Astrocyte of the cerebellum (primary cell): Measurements from ENCODE around the gene PPP4C.

ENCODE experiments used
- DNase-seq: peaks from one replicate; pipeline ENCODE4 v3.0.0-alpha.2; 2011; ENCODE audit warnings: low read depth
- H3K4me3 ChIP-seq: 2 replicates; pipeline ENCODE4 v1.5.1; 2011; ENCODE audit warnings: mild to moderate bottlenecking, low read depth, low read length, moderate library complexity
- CTCF ChIP-seq: IDR thresholded peaks from 2 replicates; pipeline ENCODE4 v1.5.1; 2012; ENCODE audit warnings: low read length, low read depth, moderate library complexity, mild to moderate bottlenecking; ENCODE audit errors: missing control alignments
- in situ Hi-C: cut with HindIII; loops from 2 replicates; pipeline ENCODE4 v1.10.0; 2017; ENCODE audit warnings: low sequenced_read_pairs

Gene PPP4C

DNA sequence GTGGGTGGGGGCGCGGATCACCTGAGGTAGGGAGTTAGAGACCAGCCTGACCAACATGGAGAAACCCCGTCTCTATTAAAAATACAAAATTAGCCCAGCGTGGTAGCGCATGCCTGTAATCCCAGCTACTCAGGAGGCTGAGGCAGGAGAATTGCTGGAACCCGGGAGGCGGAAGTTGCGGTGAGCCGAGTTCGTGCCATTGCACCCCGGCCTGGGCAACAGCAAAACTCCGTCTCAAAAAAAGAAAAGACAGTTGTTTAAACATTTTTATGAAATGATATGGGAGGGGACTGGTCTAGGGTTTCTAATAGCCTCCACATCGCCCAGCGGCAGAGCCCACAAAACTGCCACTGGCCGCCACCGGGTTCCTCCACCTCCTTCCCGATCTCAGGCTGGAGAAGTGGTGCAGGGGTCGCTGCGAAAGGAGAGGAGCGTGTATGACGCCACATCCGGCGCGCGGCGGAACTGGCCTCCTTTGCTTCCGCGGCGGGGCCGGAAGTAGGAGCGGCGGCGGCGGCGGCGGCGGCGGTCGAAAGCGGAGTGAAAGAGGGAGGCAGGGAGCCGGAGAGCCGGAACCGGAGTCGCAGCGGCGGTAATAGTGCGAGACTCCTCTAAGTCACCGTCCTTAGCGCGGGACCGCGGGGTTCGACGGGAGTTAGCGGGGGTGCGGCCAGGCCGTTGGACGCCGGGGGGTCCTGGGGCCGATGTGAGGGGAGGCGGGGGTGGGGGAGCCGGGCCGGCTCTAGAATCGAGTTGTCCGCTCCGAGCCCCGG lies at the start of gene PPP4C:
Gene PPP4C (plus strand): TSS at position 492 of the 773 bp plus-strand sequence. CDS start 384 bp downstream, outside the sequence.
- H3K4me3 ChIP-seq, result peak within 1 kb of the TSS; percentile 97
- in situ Hi-C loops, result loop anchor here (5.0 to 10.0 kb wide), 2 partner anchors 42 to 319 kb away; partner anchors contain the start of gene ZNF48
- DNase-seq, result peak; percentile 62
- TF ChIP-seq CTCF, result no peak

DNA sequence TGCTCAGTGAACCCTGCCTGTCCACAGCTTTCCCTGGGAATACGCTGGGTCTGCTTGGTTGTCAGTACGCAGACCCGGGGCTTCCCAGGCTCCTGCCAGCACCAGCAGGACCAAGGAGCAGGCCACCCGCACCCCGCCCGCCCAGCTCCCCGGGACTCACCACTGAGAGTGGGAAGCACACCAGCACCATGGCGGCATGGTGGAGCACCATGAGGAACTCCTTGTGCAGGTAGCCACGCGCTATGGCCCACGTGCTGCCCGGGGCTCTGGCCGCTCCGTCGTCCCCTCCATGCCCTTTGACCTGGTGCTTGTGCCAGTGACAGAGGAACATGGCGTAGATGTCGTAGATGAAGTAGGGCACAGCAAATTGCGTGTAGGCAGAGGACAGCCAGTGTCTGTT lies 49.3 kb upstream of the PPP4C start:
- no peak for TF ChIP-seq CTCF
- no peak overlapping the region for H3K4me3 ChIP-seq
- in situ Hi-C loops, result no loop called here
- DNase-seq, result no peak

DNA sequence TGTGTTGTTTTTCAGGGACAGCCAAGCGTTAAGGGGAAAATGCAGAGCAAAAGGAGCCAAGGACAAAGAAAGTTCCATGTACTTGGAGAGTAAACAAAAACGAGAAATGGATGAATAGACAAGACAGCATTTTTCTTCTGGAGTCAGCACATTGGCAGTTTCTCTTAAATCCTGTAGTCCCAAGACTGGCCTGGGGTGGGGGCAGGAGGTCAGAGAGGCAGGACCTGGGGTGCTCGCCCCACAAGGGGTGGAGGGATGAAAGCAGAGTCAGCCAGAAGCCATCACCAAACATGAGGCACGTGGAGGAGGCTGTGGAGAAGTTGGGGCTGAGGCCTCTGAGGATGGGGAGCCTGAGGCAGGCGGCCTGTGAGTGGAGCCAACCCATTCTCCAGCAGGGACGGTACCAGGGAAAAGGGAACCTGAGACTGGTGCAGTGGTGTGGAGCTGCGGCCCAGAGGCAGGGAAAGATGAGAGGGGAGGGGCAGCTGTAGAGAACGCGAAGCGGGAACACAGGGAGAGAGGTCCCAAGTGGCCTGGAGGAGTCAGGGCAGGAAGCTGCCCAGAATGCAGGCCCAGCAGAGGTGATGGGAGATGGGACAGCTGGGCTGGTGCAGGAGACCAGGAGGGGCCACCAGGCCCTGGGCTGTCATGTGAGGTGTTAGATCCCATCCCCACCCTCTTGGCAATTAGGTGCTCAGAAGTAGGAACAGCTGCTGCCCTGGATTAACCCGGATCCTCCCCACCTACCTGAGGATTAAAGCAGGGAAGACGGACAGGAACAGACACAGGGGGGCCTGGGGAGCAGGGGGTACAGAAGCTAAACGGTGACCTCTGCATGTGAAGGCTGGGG lies 48.0 kb upstream of the PPP4C start:
- DNase-seq, result no peak
- no peak overlapping the region for H3K4me3 ChIP-seq
- in situ Hi-C loops, result no loop called here
- TF ChIP-seq CTCF, result no peak

GRCh38 chr16:30028438-30029076 lies 47.2 kb upstream of the PPP4C start:
- no peak overlapping the region for H3K4me3 ChIP-seq
- in situ Hi-C loops, result no loop called here
- no peak for DNase-seq
- no peak for TF ChIP-seq CTCF

GRCh38 chr16:30030011-30030685 lies 45.6 kb upstream of the PPP4C start:
- in situ Hi-C loops, result no loop called here
- no peak overlapping the region for H3K4me3 ChIP-seq
- DNase-seq, result no peak
- no peak for TF ChIP-seq CTCF
